Fibroblast of the aortic adventitia (primary cell): Measurements from ENCODE around the gene USP47. TPM values are rescaled to one million over a fixed set of nuclear protein-coding genes. Genes with fewer than 3 reads are reported as not detected.

ENCODE experiments used
- DNase-seq: peaks from one replicate; pipeline ENCODE4 v3.0.0-alpha.2; 2010; ENCODE audit warnings: low read depth
- H3K4me3 ChIP-seq: 2 replicates; pipeline ENCODE4 v1.5.1; 2011; ENCODE audit warnings: low read depth, mild to moderate bottlenecking, control low read depth, low read length, moderate library complexity
- CTCF ChIP-seq: IDR thresholded peaks from 2 replicates; pipeline ENCODE4 v1.5.1; 2011; ENCODE audit warnings: mild to moderate bottlenecking, low read length, control low read depth, inconsistent platforms; ENCODE audit not compliant: insufficient read depth
- total RNA-seq: library from RNA; depleted of rRNA; stranded (reverse); fragments of >200 nt; gene quantifications from 2 replicates; pipeline ENCODE4 v1.2.3, GENCODE V29; 2012; ENCODE audit warnings: low replicate concordance

The USP47 gene
- total RNA-seq, 1 donor, result 59.8 TPM

- TF ChIP-seq CTCF, result no peak
- H3K4me3 ChIP-seq, result no peak overlapping the region
- DNase-seq, result no peak
Measured at GRCh38 chr11:11971906-11972547, 130.3 kb downstream of the USP47 start.

- H3K4me3 ChIP-seq, result no peak overlapping the region
- no peak for TF ChIP-seq CTCF
- no peak for DNase-seq
Measured at GRCh38 chr11:11972730-11973341, 131.1 kb downstream of the USP47 start.

- H3K4me3 ChIP-seq, result no peak overlapping the region
- no peak for TF ChIP-seq CTCF
- DNase-seq, result peak; percentile 87
Measured at GRCh38 chr11:11973361-11973800, 131.6 kb downstream of the USP47 start.

- no peak for TF ChIP-seq CTCF
- H3K4me3 ChIP-seq, result no peak overlapping the region
- DNase-seq, result no peak
Measured at GRCh38 chr11:11973866-11974265, 132.1 kb downstream of the USP47 start.

GRCh38 chr11:11975201-11976092, 133.7 kb downstream of the USP47 start:
- TF ChIP-seq CTCF, result no peak
- no peak for DNase-seq
- no peak overlapping the region for H3K4me3 ChIP-seq

- no peak for DNase-seq
- TF ChIP-seq CTCF, result no peak
- no peak overlapping the region for H3K4me3 ChIP-seq
Measured at GRCh38 chr11:11976481-11977127, 134.8 kb downstream of the USP47 start.
